Suppressor macrophage (primary cell): Measurements from ENCODE around the gene ATXN7L1.

Source experiments
- DNase-seq, 4 experiments: peaks; one replicate each; pipeline ENCODE4 v3.0.0-alpha.2; 2020 to 2022

Gene ATXN7L1

DNA sequence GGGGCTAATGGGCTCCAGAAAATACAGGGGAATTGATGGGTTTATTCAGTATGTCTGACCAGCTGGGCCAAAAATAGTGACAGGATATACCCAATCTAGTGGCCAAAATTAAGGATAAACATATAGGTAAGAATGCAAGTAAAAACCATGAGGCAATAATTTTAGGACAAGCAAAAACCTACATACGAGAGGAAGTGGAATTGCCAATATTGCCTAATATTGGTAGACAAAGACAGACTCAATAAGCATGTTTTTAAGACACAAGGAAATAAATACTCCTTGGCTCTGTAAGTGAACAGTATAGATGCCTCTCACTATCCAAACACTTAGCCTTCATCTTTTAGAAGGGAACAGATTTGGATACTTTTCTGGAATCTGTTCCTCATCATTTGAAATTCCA lies 51.0 kb downstream of the ATXN7L1 start:
- peak in 1 of 4 experiments; percentile 15 for DNase-seq

GRCh38 chr7:105822806-105823205 lies 53.6 kb downstream of the ATXN7L1 start:
- DNase-seq: no peak

DNA sequence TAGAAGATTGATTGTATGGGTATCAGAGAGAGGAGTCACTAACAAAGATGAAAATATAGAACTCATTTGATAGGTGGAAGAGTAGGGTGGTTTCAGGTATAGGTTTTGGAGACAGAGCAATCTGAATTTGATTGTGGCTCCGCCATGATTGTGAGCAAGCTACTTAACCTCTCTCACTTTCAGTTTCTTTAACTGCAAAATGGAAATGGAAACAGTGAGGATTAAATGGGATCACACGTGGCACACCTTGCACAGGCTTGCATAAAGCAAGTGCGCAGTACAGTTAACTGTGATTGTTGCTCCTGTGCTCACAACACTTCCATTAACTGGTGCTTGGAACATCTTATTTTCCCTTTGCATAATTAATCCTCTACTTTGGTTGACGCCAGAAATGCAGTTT lies 54.9 kb downstream of the ATXN7L1 start:
- no peak for DNase-seq

- no peak for DNase-seq
Observed at GRCh38 chr7:105820363-105821066, 55.9 kb downstream of the ATXN7L1 start.

GRCh38 chr7:105819559-105819958 lies 56.8 kb downstream of the ATXN7L1 start:
- no peak for DNase-seq

- DNase-seq: no peak
Observed at GRCh38 chr7:105816954-105817615, 59.3 kb downstream of the ATXN7L1 start.

- DNase-seq: peak; percentile 2 to 61 (median 42)
Observed at GRCh38 chr7:105816266-105816843, 60.0 kb downstream of the ATXN7L1 start.

- DNase-seq: no peak
Observed at GRCh38 chr7:105815576-105815975, 60.8 kb downstream of the ATXN7L1 start.

GRCh38 chr7:105814481-105814880 lies 61.9 kb downstream of the ATXN7L1 start:
- peak in 2 of 4 experiments; percentile 30 to 34 for DNase-seq

DNA sequence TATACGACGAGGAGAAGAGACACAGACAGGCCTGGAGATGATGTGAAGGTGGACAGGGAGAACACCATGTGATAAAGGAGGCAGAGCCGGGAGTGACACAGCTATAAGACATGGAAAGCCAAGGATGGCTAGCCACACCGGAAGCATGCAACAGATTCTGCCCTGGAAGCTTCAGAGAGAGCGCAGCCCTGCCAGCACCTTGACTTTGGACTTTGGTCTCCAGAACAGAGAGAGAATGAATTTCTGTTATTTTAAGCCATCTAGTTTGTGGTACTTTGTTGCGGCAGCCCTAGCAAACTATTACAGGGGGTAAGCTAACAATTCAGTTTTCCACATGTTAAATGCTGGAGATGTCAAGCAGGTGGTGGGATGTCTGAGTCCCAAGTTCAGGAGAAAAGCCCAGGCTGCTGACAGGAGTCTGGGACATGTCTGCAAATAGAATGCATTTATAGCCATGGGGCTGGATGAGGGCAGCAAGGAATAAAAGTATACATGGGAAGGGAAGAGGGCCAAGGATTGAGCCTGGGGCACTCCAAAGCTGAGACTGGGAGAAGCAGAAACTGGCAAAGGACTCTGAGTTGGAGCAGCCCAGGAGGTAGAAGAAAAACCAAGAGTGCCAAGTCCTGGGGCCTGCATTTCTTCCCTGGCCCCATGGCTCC lies 65.1 kb downstream of the ATXN7L1 start:
- DNase-seq: no peak

DNA sequence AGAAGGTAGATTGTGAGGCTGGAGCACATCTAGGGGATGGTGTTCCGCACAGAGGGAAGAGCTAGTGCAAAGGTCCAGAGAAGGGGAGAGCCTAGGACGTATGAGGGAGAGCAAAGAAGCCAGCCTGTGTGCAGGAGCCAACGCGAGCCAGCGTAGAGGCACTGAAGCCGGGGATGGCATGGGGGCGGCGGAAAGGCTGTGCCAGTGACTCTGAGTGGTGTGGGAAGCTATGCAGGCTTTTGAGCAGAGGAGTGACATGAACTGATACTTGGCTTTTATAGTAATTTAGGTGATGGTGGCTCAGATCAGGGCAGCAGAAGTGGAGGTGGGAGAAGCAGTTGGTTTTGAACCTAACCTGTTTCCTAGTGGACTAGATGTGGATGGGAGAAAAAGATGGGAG lies 65.8 kb downstream of the ATXN7L1 start:
- no peak for DNase-seq

GRCh38 chr7:105808703-105809590 lies 67.5 kb downstream of the ATXN7L1 start:
- DNase-seq: peak; percentile 89 to 95 (median 91)

DNA sequence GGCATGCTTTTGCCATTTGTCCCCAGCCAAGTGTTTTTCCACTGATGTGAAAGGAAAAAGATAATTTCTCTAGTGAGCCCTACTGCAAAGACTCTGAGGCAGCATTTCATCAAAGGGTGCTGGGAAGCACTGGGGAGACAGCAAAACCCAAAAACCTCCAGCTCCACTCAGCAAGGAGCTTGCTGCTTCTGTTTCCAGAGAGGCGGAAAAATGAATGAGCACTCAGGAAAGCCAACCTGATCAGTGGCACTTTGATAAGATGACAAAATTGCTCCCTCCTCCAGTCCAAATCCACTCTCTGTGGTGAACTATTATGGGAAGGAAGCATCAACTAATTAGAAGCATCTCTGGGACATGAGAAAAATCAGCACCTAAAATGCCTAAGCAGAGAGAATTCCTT lies 68.2 kb downstream of the ATXN7L1 start:
- no peak for DNase-seq

DNA sequence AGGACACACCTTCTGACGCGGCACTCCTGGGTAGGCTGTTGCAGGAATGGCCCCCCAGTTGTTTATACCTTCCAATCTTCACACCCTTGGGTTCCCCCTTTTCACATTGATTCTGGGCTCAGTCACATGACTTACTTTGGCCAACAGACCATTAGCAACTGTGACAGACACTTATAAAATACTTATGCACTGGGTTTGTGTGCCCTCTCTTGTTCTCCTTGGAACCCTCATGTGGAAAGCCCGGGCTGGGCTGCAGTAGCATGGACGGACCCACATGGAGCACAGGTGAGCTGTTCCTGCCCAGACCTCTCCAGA lies 69.0 kb downstream of the ATXN7L1 start:
- DNase-seq: no peak

DNA sequence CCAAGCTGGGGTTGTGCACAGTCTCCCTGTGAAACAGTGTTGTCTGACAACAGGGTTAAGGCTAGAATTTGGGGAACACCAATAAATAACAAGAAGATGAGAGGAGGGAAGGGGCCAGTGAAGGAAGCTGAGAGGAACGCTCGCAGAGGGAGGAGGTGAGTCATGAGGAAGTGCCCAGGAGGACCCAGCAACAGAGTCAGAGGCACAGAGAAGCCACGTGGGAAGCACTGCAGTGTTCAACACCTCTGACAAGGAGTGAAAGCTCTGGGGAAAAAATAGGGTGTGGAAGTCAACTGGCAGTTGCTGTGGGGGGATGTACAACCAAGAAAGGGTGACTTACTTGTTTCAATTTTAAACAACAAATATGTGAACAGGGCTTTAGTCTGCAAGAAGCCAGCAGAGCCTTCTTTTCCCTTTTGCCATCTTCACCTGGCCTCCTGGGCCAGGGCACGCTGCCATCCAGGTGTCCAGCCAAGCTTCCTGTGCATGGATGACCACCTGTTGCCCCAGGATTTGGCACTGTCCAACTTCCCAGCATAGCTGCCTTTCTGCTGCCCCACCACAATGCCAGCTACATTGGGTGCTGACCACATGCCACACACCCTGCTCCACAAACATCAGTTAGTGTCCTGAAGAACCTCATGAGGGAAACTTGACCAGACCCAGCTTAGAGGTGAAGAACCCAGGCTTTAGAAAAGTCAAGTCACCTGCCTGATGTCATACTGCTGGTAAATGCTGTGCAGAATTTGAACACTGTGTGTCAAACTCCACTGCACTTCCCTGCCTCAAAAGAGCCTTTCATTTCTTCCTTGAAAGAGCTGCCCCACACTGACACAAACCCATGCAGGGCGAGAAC lies 69.6 kb downstream of the ATXN7L1 start:
- peak; percentile 64 to 77 (median 74) for DNase-seq

DNA sequence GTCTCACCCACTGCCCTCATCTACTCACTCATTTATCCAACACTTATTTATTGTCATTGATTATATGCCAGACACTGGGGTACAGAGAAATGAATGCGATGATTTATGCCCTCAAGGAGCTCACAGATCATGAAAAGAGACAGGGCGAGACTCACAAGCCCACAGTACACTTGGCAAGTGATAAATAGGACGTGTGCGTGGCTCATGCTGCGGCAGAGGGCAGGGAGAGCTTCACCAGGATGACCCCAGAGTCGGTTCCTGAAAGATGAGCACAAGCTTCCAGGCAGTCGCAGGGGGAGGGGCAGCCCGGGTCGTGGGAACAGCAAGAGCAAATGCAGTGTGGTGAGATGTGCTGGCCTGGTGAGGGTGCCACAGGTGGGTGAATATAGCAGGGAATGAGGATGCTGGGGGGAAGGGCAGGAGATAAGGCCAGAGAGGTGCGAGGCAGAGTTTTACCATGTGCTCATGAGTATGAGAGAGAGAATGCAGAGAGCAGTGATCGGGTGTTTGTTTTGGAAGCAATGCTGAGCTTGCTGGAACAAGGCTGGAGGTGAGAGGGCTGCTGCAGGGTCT lies 70.9 kb downstream of the ATXN7L1 start:
- no peak for DNase-seq

DNA sequence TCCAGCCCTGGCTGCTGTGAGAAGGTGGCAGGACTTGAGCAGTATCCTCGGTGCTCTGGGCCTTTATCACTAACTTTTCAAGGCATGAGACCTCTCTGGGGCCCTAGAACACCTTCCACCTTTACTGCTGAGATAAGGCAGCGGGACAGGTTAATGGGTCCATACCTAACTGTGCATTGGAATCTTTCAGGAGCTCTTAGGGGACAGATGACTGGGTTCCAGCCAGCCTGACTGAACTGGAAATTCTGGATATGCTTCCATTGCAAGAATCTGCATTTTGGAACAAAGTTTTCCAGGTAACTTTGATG lies 73.0 kb downstream of the ATXN7L1 start:
- no peak for DNase-seq

- no peak for DNase-seq
Observed at GRCh38 chr7:105802604-105803428, 73.6 kb downstream of the ATXN7L1 start.

GRCh38 chr7:105800849-105801534 lies 75.4 kb downstream of the ATXN7L1 start:
- no peak for DNase-seq

GRCh38 chr7:105800442-105800841 lies 76.0 kb downstream of the ATXN7L1 start:
- no peak for DNase-seq
